H7 (cell line): ENCODE measurements around the gene NCOA1. TPM values are rescaled to one million over a fixed set of nuclear protein-coding genes. Genes with fewer than 3 reads are reported as not detected.
A peak's percentile ranks its signal among the peaks of the same experiment; 100 is the strongest.
"Not testable (repeated sequence)": the region's sequence is repeated elsewhere in the genome, so short reads cannot be mapped to it uniquely, and the experiment has no call there.

Source experiments
- DNase-seq: peaks from one replicate; pipeline ENCODE4 v3.0.0; 2012
- H3K27me3 ChIP-seq: 2 replicates; pipeline ENCODE4 v1.6.0; 2011; ENCODE audit warnings: mild to moderate bottlenecking, low read length; ENCODE audit not compliant: control insufficient read depth, insufficient read depth
- H3K36me3 ChIP-seq: replicated peaks from 2 replicates; pipeline ENCODE4 v1.5.1; 2011; ENCODE audit warnings: low read length; ENCODE audit not compliant: control insufficient read depth, insufficient read depth
- H3K4me3 ChIP-seq: 2 replicates; pipeline ENCODE4 v1.5.1; 2011; ENCODE audit warnings: low read depth, mild to moderate bottlenecking, control low read depth, low read length, moderate library complexity; ENCODE audit not compliant: insufficient read depth
- total RNA-seq: library from RNA; depleted of rRNA; stranded (reverse); fragments of >200 nt; shearing (Covaris generic); gene quantifications from 2 replicates; pipeline ENCODE4 v1.2.3, GENCODE V29; 2014

Gene NCOA1
- total RNA-seq, 1 experiment from 2014 or later: 9.4 TPM

GRCh38 chr2:24792542-24792873, 301.5 kb downstream of the NCOA1 start:
- Histone ChIP-seq H3K27me3 (no peaks in the 10 kb centered on the region), H3K36me3 (peaks cover 7% of the 10 kb centered on the region), H3K4me3 (peak overlapping the region; percentile 81)
- no peak for DNase-seq

- Histone ChIP-seq H3K36me3 (peaks cover 7% of the 10 kb centered on the region), H3K27me3 (no peaks in the 10 kb centered on the region), H3K4me3 (peak within 1 kb of the TSS; percentile 81)
- peak; percentile 97 for DNase-seq
Measured at GRCh38 chr2:24792874-24793760, 302.1 kb downstream of the NCOA1 start, which contains the start of the genes CENPO and PTRHD1. CENPO (plus strand) TSS chr2:24793425; CDS start chr2:24793920, 495 bp downstream. PTRHD1 (minus strand) TSS chr2:24793391; CDS start chr2:24793377, 14 bp downstream.

- Histone ChIP-seq H3K27me3 (no peaks in the 10 kb centered on the region), H3K36me3 (peaks cover 7% of the 10 kb centered on the region), H3K4me3 (peak overlapping the region; percentile 81)
- DNase-seq: no peak
Measured at GRCh38 chr2:24793761-24794435, 302.8 kb downstream of the NCOA1 start.

- DNase-seq: no peak
- H3K36me3 ChIP-seq: peaks cover 10% of the 10 kb centered on the region
- no peak overlapping the region for H3K4me3 ChIP-seq
- no peaks in the 10 kb centered on the region for H3K27me3 ChIP-seq
Measured at GRCh38 chr2:24797644-24798043, 306.6 kb downstream of the NCOA1 start.

GRCh38 chr2:24800487-24800886, 309.4 kb downstream of the NCOA1 start:
- not testable (repeated sequence) for H3K36me3 ChIP-seq, DNase-seq

GRCh38 chr2:24805811-24806660, 315.0 kb downstream of the NCOA1 start:
- H3K4me3 ChIP-seq, H3K27me3 ChIP-seq, DNase-seq: not testable (repeated sequence)
- H3K36me3 ChIP-seq: peaks cover 11% of the 10 kb centered on the region

More at GRCh38 chr2:24800487-24800886, 309.4 kb downstream of the NCOA1 start:
- not testable (repeated sequence) for H3K27me3 ChIP-seq, H3K4me3 ChIP-seq

GRCh38 chr2:24806661-24807036, 315.6 kb downstream of the NCOA1 start:
- Histone ChIP-seq H3K27me3 (no peaks in the 10 kb centered on the region), H3K4me3 (no peak overlapping the region), H3K36me3 (peaks cover 11% of the 10 kb centered on the region)
- no peak for DNase-seq

GRCh38 chr2:24809316-24810007, 318.4 kb downstream of the NCOA1 start:
- peaks cover 13% of the 10 kb centered on the region for H3K36me3 ChIP-seq
- DNase-seq: no peak
- H3K27me3 ChIP-seq: no peaks in the 10 kb centered on the region
- no peak overlapping the region for H3K4me3 ChIP-seq

- Histone ChIP-seq H3K36me3 (peaks cover 15% of the 10 kb centered on the region), H3K27me3 (no peaks in the 10 kb centered on the region)
Measured at GRCh38 chr2:24813691-24814137, 322.7 kb downstream of the NCOA1 start.

GRCh38 chr2:24814516-24814915, 323.5 kb downstream of the NCOA1 start:
- no peak for DNase-seq
- H3K36me3 ChIP-seq: peaks cover 18% of the 10 kb centered on the region
- H3K4me3 ChIP-seq: no peak overlapping the region
- no peaks in the 10 kb centered on the region for H3K27me3 ChIP-seq

More at GRCh38 chr2:24813691-24814137, 322.7 kb downstream of the NCOA1 start:
- H3K4me3 ChIP-seq: no peak overlapping the region
- no peak for DNase-seq

GRCh38 chr2:24815171-24815570, 324.1 kb downstream of the NCOA1 start:
- H3K27me3 ChIP-seq: no peaks in the 10 kb centered on the region
- no peak for DNase-seq
- no peak overlapping the region for H3K4me3 ChIP-seq
- peaks cover 22% of the 10 kb centered on the region for H3K36me3 ChIP-seq

GRCh38 chr2:24816404-24816803, 325.4 kb downstream of the NCOA1 start:
- Histone ChIP-seq H3K36me3 (peaks cover 27% of the 10 kb centered on the region), H3K4me3 (no peak overlapping the region), H3K27me3 (no peaks in the 10 kb centered on the region)
- no peak for DNase-seq

GRCh38 chr2:24816884-24817283, 325.8 kb downstream of the NCOA1 start:
- Histone ChIP-seq H3K36me3 (peaks cover 27% of the 10 kb centered on the region), H3K4me3 (no peak overlapping the region), H3K27me3 (no peaks in the 10 kb centered on the region)
- no peak for DNase-seq

- no peak for DNase-seq
- Histone ChIP-seq H3K27me3 (no peaks in the 10 kb centered on the region), H3K4me3 (no peak overlapping the region), H3K36me3 (peaks cover 35% of the 10 kb centered on the region)
Measured at GRCh38 chr2:24818721-24819167, 327.7 kb downstream of the NCOA1 start.
